ENCODE results near the gene CCNL1. TPM values are rescaled to one million over a fixed set of nuclear protein-coding genes. Genes with fewer than 3 reads are reported as not detected.

Gene CCNL1
- 155 and 187 TPM in 2 replicates for total RNA-seq

GRCh38 chr3:157159762-157160657 lies at the start of gene CCNL1:
Gene CCNL1, minus strand, starts transcription at chr3:157160147. Its CDS starts 53 bp downstream, at chr3:157160094.

